Upper lobe of left lung (tissue), 6 donors: ENCODE measurements around the gene RTL10. TPM values are rescaled to one million over a fixed set of nuclear protein-coding genes. Genes with fewer than 3 reads are reported as not detected.
A peak's percentile ranks its signal among the peaks of the same experiment; 100 is the strongest.

ENCODE experiments used
- ATAC-seq, 2 donors: fragments of 200-7000 bp; cut with Tn5 transposase; one replicate each; pipeline ENCODE4 v1.9.1; 2022; ENCODE audit warnings: mild to moderate bottlenecking in 2 of 2, moderate library complexity in 2 of 2; ENCODE audit not compliant: low FRiP score in 2 of 2
- DNase-seq, 2 donors: peaks; one replicate each; pipeline ENCODE4 v3.0.0-alpha.2; 2019 to 2020
- H3K27ac ChIP-seq, 4 donors: fragments of 200-600 bp; sonication (generic); one replicate each; pipeline ENCODE4 v1.5.1; 2016 to 2019
- H3K27me3 ChIP-seq, 4 donors: fragments of 200-600 bp; sonication (generic); one replicate each; pipeline ENCODE4 v1.5.1; 2017 to 2019
- H3K36me3 ChIP-seq, 4 donors: fragments of 200-600 bp; sonication (generic); one replicate each; pipeline ENCODE4 v1.5.1; 2016 to 2019
- H3K4me1 ChIP-seq, 4 donors: fragments of 200-600 bp; sonication (generic); one replicate each; pipeline ENCODE4 v1.5.1; 2018 to 2019
- H3K4me3 ChIP-seq, 4 donors: fragments of 200-600 bp; sonication (generic); one replicate each; pipeline ENCODE4 v1.5.1; 2017 to 2019; ENCODE audit warnings: mild to moderate bottlenecking in 2 of 4, moderate library complexity in 1 of 4
- H3K9me3 ChIP-seq, 4 donors: fragments of 200-600 bp; sonication (generic); one replicate each; pipeline ENCODE4 v1.5.1; 2018 to 2019
- EP300 ChIP-seq, 4 donors: sonication (generic); formaldehyde crosslinking; IDR thresholded peaks; one replicate each; pipeline ENCODE4 v1.5.1; 2017; ENCODE audit warnings: antibody characterized with exemption in 4 of 4, control low read depth in 2 of 4
- POLR2A ChIP-seq, 4 donors: fragments of 450-650 bp; IDR thresholded peaks; one replicate each; pipeline ENCODE4 v1.5.1; 2016 to 2017; ENCODE audit warnings: antibody characterized with exemption in 4 of 4, mild to moderate bottlenecking in 2 of 4
- POLR2AphosphoS5 ChIP-seq, 2 donors: sonication (generic); formaldehyde crosslinking; IDR thresholded peaks; one replicate each; pipeline ENCODE4 v1.5.1; 2017; ENCODE audit warnings: antibody characterized with exemption in 2 of 2
- WGBS, 2 donors: methylation state at CpG; one replicate each; pipeline ENCODE4 v1.1.5; 2017 to 2018; 5-methylcytosine and 5-hydroxymethylcytosine counted together
- total RNA-seq, 6 donors: library from RNA; depleted of rRNA in 4 of 6; stranded (reverse); fragments of >200 nt in 4 of 6; gene quantifications; one replicate each; pipeline versions ENCODE4 v1.1.0 to v1.2.1, GENCODE V29; 2016 to 2021
- TF ChIP-seq, protein P1 (sequence below), 6 experiments: fragments of 450-650 bp in 4 of 6; fragments of 200-600 bp in 2 of 6; sonication (generic) in 2 of 6; IDR thresholded peaks; one replicate each; pipeline ENCODE4 v1.5.1; 2016 to 2019; ENCODE audit warnings: antibody characterized with exemption in 6 of 6
- donor health status: DM: no; HTN: no; CAD: no; lungs with moderate emphysema.
- donor health status: DM: no; HTN: yes; CAD: no; lungs with severe emphysema.

Gene RTL10, protein sequence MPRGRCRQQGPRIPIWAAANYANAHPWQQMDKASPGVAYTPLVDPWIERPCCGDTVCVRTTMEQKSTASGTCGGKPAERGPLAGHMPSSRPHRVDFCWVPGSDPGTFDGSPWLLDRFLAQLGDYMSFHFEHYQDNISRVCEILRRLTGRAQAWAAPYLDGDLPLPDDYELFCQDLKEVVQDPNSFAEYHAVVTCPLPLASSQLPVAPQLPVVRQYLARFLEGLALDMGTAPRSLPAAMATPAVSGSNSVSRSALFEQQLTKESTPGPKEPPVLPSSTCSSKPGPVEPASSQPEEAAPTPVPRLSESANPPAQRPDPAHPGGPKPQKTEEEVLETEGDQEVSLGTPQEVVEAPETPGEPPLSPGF
- total RNA-seq = 10 to 100 TPM; 16.4 to 27.4 (median 24.1) TPM

DNA sequence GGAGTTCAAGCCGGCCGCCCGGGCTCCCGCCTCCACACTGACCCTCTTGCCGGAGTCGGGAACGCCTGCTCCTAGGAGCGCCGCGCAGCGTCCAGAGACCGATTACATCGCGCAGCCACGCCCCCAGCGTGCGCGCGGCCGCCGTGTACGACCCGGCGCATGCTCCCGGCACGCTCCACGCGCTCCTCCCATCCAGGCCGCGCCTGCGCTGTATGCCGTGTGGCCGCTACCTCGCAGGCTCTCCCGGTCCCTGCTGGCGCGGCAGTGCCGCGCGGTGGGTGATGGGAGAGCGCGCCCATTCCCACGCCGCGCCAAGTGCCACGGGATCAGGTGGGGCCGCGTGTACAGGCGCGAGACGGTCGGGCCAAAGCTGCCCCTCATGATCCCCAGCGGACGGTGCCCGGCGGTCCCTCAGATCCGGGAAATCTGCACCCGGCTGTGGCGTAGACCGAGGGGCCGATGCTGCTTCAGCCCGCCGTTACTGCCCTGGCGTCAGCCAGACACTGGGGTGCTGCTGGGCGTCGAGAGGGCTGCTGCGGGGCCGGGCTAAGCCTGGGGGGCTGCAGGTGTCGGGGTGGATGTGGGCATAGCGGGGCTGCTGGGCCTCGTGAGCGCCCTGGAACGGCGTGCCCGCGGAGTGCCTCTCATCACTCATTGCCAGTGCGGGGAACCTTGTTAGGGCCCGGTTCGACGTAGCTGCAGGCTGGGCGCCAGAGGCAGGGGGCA, at the start of gene RTL10, which contains the start of gene GNB1L:
Gene RTL10 (minus strand): TSS at position 97 of the 726 bp plus-strand sequence. CDS start 2,613 bp downstream, outside the sequence.
Gene GNB1L (minus strand): TSS at position 97 of the 726 bp plus-strand sequence. CDS start 33,519 bp downstream, outside the sequence.
- Histone ChIP-seq H3K27me3 (no peaks in the 10 kb centered on the region), H3K36me3 (peaks cover 0 to 22% (median 15%) of the 10 kb centered on the region in 4 donors), H3K4me3 (peak within 1 kb of the TSS; percentile 64 to 88 (median 70)), H3K9me3 (no peaks in the 10 kb centered on the region), H3K27ac (peak within 1 kb of the TSS; percentile 86 to 99 (median 93)), H3K4me1 (peaks cover 34 to 56% (median 51%) of the 10 kb centered on the region in 4 donors)
- DNase-seq (peak; percentile 98 to 100), ATAC-seq (peak; percentile 97 to 98)
- 0 to 1% methylated on average over 5 to 21 of the region's 81 CpGs for WGBS, 2 donors
- TF ChIP-seq, protein P1, sequence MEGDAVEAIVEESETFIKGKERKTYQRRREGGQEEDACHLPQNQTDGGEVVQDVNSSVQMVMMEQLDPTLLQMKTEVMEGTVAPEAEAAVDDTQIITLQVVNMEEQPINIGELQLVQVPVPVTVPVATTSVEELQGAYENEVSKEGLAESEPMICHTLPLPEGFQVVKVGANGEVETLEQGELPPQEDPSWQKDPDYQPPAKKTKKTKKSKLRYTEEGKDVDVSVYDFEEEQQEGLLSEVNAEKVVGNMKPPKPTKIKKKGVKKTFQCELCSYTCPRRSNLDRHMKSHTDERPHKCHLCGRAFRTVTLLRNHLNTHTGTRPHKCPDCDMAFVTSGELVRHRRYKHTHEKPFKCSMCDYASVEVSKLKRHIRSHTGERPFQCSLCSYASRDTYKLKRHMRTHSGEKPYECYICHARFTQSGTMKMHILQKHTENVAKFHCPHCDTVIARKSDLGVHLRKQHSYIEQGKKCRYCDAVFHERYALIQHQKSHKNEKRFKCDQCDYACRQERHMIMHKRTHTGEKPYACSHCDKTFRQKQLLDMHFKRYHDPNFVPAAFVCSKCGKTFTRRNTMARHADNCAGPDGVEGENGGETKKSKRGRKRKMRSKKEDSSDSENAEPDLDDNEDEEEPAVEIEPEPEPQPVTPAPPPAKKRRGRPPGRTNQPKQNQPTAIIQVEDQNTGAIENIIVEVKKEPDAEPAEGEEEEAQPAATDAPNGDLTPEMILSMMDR (IDR thresholded peaks at IDR 0.05) = peak in 5 of 6 experiments; percentile 11 to 67 (median 42)
- TF ChIP-seq EP300 (IDR thresholded peaks at IDR 0.05) = peak in 1 of 4 donors; percentile 12
- TF ChIP-seq POLR2AphosphoS5 (IDR thresholded peaks at IDR 0.05) = peak; percentile 93 to 96
- peak in 3 of 4 donors; percentile 91 to 98 (median 98) for TF ChIP-seq POLR2A (IDR thresholded peaks at IDR 0.05)

DNA sequence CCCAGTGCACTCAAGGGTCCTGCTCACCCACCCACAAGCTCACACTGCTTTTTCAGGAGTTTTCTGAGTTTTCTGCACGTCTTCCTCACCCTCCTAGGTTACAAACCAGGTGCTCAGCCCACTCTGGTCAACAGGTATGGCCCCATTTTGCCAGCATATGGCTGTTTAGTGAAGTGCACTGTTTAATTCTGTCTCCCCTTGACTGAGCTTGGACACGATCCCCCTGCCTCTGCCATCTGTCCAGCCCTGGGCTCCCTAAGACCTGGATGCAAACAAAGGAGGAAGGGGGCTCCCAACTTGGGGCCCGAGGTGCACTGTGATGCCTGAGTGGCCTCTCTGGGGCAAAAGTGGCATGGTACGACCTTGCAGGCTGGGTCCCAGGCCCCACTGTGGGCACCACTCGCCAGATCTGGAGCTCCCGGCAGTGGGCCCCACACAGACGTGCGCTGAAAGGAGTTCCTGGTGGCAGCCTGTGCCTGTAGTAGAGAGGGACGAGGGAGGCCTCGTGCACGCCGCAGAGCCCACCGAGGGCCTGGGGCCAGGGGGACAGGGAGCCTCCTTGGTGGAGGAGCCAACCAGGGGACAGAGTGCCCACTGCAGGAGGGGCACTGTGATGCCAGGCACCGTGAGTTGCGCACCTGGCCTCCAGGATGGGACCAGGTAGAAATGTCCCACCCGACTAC, 49.6 kb upstream of the RTL10 start:
- no peak overlapping the region for H3K27ac ChIP-seq
- no peaks in the 10 kb centered on the region for H3K9me3 ChIP-seq
- no peak for DNase-seq
- no peak overlapping the region for H3K4me3 ChIP-seq
- H3K27me3 ChIP-seq = no peaks in the 10 kb centered on the region
- TF ChIP-seq POLR2A (IDR thresholded peaks at IDR 0.05) (no peak), EP300 (IDR thresholded peaks at IDR 0.05) (no peak), POLR2AphosphoS5 (IDR thresholded peaks at IDR 0.05) (no peak)
- TF ChIP-seq, protein P1 (IDR thresholded peaks at IDR 0.05) = no peak
- H3K36me3 ChIP-seq = peaks cover 3 to 42% (median 21%) of the 10 kb centered on the region in 4 donors
- peak in 1 of 2 donors; percentile 17 for ATAC-seq
- WGBS, 2 donors = 82 to 85% methylated on average over 6 to 16 of the region's 16 CpGs
- H3K4me1 ChIP-seq = no peaks in the 10 kb centered on the region

DNA sequence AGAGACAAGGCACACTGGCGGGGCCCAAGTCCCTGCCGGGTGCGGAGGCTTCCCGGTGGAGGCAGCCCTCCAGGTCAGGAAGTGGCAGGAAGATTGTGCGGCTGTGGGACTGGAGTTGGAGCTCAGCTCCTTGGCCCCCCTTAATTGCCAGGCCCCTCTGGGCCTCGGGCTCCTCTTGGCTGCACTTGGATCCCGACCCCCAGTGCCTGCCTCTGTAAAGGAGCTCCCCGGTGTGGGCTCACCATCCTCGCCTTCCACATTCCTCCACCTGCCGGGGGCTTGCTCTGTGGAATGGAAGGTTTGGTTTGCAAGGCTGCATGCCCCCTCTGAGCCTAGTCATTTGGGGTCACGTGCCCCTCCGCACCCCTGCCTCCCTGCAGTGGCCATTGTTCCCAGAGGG, 48.8 kb upstream of the RTL10 start:
- no peaks in the 10 kb centered on the region for H3K27me3 ChIP-seq
- H3K9me3 ChIP-seq = no peaks in the 10 kb centered on the region
- no peak overlapping the region for H3K27ac ChIP-seq
- no peak overlapping the region for H3K4me3 ChIP-seq
- 82 to 89% methylated on average over 6 to 12 of the region's 12 CpGs for WGBS, 2 donors
- DNase-seq (no peak), ATAC-seq (peak; percentile 6 to 8)
- TF ChIP-seq, protein P1 (IDR thresholded peaks at IDR 0.05) = no peak
- TF ChIP-seq EP300 (IDR thresholded peaks at IDR 0.05) (no peak), POLR2AphosphoS5 (IDR thresholded peaks at IDR 0.05) (no peak), POLR2A (IDR thresholded peaks at IDR 0.05) (no peak)
- peaks cover 3 to 46% (median 24%) of the 10 kb centered on the region in 4 donors for H3K36me3 ChIP-seq
- H3K4me1 ChIP-seq = no peaks in the 10 kb centered on the region

DNA sequence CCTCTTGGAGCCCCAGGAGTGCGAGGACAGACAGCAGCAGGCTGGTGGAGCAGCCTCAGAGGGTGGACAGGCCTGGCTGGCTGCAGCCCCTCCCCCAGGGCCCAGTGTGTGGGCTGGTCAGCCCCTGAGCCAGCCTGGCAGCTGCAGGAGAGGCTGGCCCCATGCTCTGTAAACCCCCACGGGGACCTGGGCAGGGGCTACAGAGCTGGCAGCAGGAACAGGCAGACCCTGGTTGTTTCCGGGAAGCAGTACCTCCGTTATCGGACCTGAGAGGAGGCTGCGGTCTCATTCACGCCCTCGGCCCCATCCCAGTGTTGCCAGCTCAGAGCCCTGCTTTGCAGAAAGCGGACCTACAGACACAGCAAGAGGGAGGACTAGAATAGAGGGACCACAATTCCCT, 48.4 kb upstream of the RTL10 start:
- Histone ChIP-seq H3K36me3 (peaks cover under 1 to 45% (median 23%) of the 10 kb centered on the region in 4 donors), H3K4me1 (no peaks in the 10 kb centered on the region), H3K27ac (no peak overlapping the region), H3K27me3 (no peaks in the 10 kb centered on the region), H3K4me3 (no peak overlapping the region), H3K9me3 (no peaks in the 10 kb centered on the region)
- WGBS, 2 donors = 97 to 100% methylated on average over 2 to 9 of the region's 9 CpGs
- TF ChIP-seq, protein P1 (IDR thresholded peaks at IDR 0.05) = no peak
- no peak for TF ChIP-seq EP300 (IDR thresholded peaks at IDR 0.05)
- no peak for TF ChIP-seq POLR2AphosphoS5 (IDR thresholded peaks at IDR 0.05)
- no peak for TF ChIP-seq POLR2A (IDR thresholded peaks at IDR 0.05)
- ATAC-seq (no peak), DNase-seq (no peak)
